KMS-11 (cell line): Measurements from ENCODE around the gene WNT7A.

Source experiments
- H2AFZ ChIP-seq: fragments of 200-600 bp; sonication (generic); 2 replicates; pipeline ENCODE4 v1.6.1; 2016; ENCODE audit warnings: antibody characterized with exemption, mixed run types, low read depth
- H3K27ac ChIP-seq: fragments of 200-600 bp; sonication (generic); 2 replicates; pipeline ENCODE4 v1.6.1; 2016; ENCODE audit warnings: mild to moderate bottlenecking, mixed run types
- H3K27me3 ChIP-seq: fragments of 200-600 bp; sonication (generic); 2 replicates; pipeline ENCODE4 v1.6.1; 2017; ENCODE audit warnings: mild to moderate bottlenecking, low read depth, mixed run types, moderate library complexity; ENCODE audit not compliant: insufficient read depth
- H3K36me3 ChIP-seq: fragments of 200-600 bp; sonication (generic); 2 replicates; pipeline ENCODE4 v1.6.1; 2017; ENCODE audit warnings: mild to moderate bottlenecking, mixed run types; ENCODE audit not compliant: insufficient read depth
- H3K4me1 ChIP-seq: fragments of 200-600 bp; sonication (generic); 2 replicates; pipeline ENCODE4 v1.6.1; 2016; ENCODE audit warnings: mild to moderate bottlenecking, low read depth, mixed run types; ENCODE audit not compliant: poor library complexity, severe bottlenecking
- H3K4me2 ChIP-seq: fragments of 200-600 bp; sonication (generic); 2 replicates; pipeline ENCODE4 v1.7.0; 2016; ENCODE audit warnings: mild to moderate bottlenecking, mixed run types
- H3K4me3 ChIP-seq: fragments of 200-600 bp; sonication (generic); IDR thresholded peaks from 2 replicates; pipeline ENCODE4 v1.6.1; 2017; ENCODE audit warnings: low read depth, low read length, mixed read lengths; ENCODE audit not compliant: insufficient read depth
- H3K79me2 ChIP-seq: fragments of 200-600 bp; sonication (generic); 2 replicates; pipeline ENCODE4 v1.6.1; 2016; ENCODE audit warnings: low read depth, mixed run types; ENCODE audit not compliant: insufficient read depth
- H3K9ac ChIP-seq: fragments of 200-600 bp; sonication (generic); 2 replicates; pipeline ENCODE4 v1.6.1; 2016; ENCODE audit warnings: mild to moderate bottlenecking, mixed run types
- H4K20me1 ChIP-seq: fragments of 200-600 bp; sonication (generic); 2 replicates; pipeline ENCODE4 v1.6.1; 2016; ENCODE audit warnings: mild to moderate bottlenecking, mixed run types; ENCODE audit not compliant: insufficient read depth
- TF ChIP-seq, protein P1 (sequence below): fragments of 200-600 bp; sonication (generic); conservative IDR thresholded peaks from 2 replicates; pipeline ENCODE4 v1.6.1; 2017; ENCODE audit warnings: low read depth, mild to moderate bottlenecking, antibody characterized with exemption, low read length, moderate library complexity, mixed read lengths

WNT7A gene

GRCh38 chr3:13781417-13781816 lies 98.5 kb downstream of the WNT7A start:
- Histone ChIP-seq H4K20me1 (no peaks in the 10 kb centered on the region), H3K4me2 (no peak overlapping the region), H3K4me1 (no peaks in the 10 kb centered on the region), H2AFZ (no peak overlapping the region), H3K79me2 (no peaks in the 10 kb centered on the region), H3K36me3 (no peaks in the 10 kb centered on the region), H3K4me3 (no peak overlapping the region), H3K27ac (no peak overlapping the region), H3K9ac (no peak overlapping the region), H3K27me3 (peaks cover 12% of the 10 kb centered on the region; the same call in 1 of the 2 replicates)
- TF ChIP-seq, protein P1, sequence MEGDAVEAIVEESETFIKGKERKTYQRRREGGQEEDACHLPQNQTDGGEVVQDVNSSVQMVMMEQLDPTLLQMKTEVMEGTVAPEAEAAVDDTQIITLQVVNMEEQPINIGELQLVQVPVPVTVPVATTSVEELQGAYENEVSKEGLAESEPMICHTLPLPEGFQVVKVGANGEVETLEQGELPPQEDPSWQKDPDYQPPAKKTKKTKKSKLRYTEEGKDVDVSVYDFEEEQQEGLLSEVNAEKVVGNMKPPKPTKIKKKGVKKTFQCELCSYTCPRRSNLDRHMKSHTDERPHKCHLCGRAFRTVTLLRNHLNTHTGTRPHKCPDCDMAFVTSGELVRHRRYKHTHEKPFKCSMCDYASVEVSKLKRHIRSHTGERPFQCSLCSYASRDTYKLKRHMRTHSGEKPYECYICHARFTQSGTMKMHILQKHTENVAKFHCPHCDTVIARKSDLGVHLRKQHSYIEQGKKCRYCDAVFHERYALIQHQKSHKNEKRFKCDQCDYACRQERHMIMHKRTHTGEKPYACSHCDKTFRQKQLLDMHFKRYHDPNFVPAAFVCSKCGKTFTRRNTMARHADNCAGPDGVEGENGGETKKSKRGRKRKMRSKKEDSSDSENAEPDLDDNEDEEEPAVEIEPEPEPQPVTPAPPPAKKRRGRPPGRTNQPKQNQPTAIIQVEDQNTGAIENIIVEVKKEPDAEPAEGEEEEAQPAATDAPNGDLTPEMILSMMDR: no peak

DNA sequence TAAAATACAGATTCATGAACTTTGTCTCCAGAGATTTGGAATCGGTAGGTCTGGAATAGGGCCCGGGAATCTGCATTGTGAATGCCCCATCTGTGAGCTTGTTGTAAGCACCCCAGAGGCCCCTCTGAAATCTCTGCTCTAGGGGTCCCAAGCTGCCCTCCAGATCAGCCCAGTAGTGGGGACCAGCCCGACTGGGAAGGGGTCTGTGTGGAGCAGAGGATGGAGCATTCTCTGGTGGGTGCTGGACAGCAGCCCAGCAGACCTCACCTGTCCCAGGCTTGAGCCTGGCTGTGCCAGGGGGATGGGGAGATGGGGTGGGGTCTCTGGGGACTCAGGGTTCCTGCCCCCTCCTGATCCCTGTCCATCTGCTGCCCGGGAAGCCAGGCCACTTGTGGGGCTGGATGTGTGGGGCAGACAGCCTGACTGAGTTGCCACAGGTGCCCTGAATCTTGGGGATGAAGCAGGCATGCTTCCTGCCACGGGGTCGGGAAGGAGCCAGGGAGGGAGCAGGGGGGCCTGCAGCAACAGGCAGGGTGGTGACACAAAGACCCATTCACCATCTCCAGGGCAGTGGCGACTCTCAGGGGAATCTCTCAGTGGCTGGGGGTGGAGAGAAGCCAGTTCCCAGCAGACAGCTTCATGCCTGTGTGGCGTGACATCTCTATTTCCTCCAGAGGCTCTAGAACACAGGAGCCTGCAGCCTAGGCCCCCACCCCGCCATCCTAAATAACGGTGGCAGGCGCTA lies 99.3 kb downstream of the WNT7A start:
- no peak overlapping the region for H3K27ac ChIP-seq
- H3K4me1 ChIP-seq: no peaks in the 10 kb centered on the region
- H3K27me3 ChIP-seq: peaks cover 12% of the 10 kb centered on the region; the same call in 1 of the 2 replicates
- no peak overlapping the region for H3K9ac ChIP-seq
- H3K36me3 ChIP-seq: no peaks in the 10 kb centered on the region
- H2AFZ ChIP-seq: no peak overlapping the region
- TF ChIP-seq, protein P1: no peak
- H3K4me3 ChIP-seq: no peak overlapping the region
- H4K20me1 ChIP-seq: no peaks in the 10 kb centered on the region
- no peaks in the 10 kb centered on the region for H3K79me2 ChIP-seq
- H3K4me2 ChIP-seq: no peak overlapping the region

DNA sequence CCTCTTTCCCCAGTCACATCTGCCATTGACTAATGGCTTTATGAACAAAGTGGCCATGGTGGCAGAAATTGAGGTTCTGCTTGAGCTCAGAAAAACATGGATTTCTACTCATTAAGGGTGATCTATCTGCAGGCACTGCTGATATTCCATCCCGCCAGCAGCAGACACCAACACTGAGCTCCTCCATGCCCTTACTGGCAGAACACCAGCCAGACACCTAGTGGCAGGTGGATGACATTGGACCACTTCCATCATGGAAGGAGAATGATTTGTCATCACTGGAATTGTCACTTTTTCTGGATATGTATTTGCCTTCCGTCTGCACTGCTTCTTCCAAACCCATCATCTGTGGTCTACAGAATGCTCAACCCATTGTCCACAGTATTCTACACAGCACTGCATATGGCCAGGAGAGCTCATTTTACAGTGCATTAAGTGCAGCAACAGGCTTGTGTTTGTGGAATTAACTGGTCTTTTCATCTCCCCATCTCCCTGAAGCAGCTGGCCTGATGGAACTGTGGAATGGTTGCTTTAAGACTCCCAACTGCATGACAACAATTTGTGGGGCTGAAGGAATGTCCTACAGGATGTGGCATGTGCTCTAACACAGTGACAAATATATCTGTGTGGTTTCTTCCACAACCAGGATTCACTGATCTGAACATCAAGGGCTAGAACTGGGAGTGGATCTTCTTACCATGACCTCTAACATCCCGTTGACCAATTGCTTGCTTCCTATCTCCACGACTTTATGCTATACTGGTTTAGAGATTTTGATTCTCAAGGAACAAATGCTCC lies 103.4 kb downstream of the WNT7A start:
- H4K20me1 ChIP-seq: no peaks in the 10 kb centered on the region
- no peak overlapping the region for H3K4me3 ChIP-seq
- no peak overlapping the region for H3K27ac ChIP-seq
- no peaks in the 10 kb centered on the region for H3K36me3 ChIP-seq
- TF ChIP-seq, protein P1: no peak
- H3K4me1 ChIP-seq: no peaks in the 10 kb centered on the region
- no peak overlapping the region for H2AFZ ChIP-seq
- no peak overlapping the region for H3K4me2 ChIP-seq
- no peak overlapping the region for H3K9ac ChIP-seq
- H3K27me3 ChIP-seq: peaks cover 4% of the 10 kb centered on the region; the same call in 1 of the 2 replicates
- H3K79me2 ChIP-seq: no peaks in the 10 kb centered on the region

- no peak overlapping the region for H3K9ac ChIP-seq
- TF ChIP-seq, protein P1: no peak
- no peak overlapping the region for H3K27ac ChIP-seq
- H3K27me3 ChIP-seq: no peaks in the 10 kb centered on the region
- H3K4me2 ChIP-seq: no peak overlapping the region
- no peaks in the 10 kb centered on the region for H3K4me1 ChIP-seq
- H3K36me3 ChIP-seq: no peaks in the 10 kb centered on the region
- no peak overlapping the region for H2AFZ ChIP-seq
- no peak overlapping the region for H3K4me3 ChIP-seq
- no peaks in the 10 kb centered on the region for H4K20me1 ChIP-seq
- H3K79me2 ChIP-seq: no peaks in the 10 kb centered on the region
Observed at GRCh38 chr3:13772885-13773745, 106.8 kb downstream of the WNT7A start.
